Lung (tissue), 12 donors: ENCODE measurements around the gene PHF12. TPM values are rescaled to one million over a fixed set of nuclear protein-coding genes. Genes with fewer than 3 reads are reported as not detected.
"Not testable (repeated sequence)": the region's sequence is repeated elsewhere in the genome, so short reads cannot be mapped to it uniquely, and the experiment has no call there.

Experiments
- ATAC-seq: fragments of 200-7000 bp; cut with Tn5 transposase; one replicate; pipeline ENCODE4 v1.9.1; 2020; ENCODE audit warnings: moderate number of reproducible peaks; ENCODE audit not compliant: insufficient read depth, low FRiP score
- DNase-seq, 3 donors: peaks; one replicate each; pipeline ENCODE4 v3.0.0-alpha.2; 2013 to 2017
- H3K27ac ChIP-seq, 2 donors: one replicate each; pipeline ENCODE4 v1.5.1; 2013; ENCODE audit warnings: mild to moderate bottlenecking in 2 of 2, moderate library complexity in 2 of 2, control low read depth in 1 of 2, inconsistent platforms in 1 of 2, low read depth in 1 of 2, low read length in 1 of 2
- H3K27me3 ChIP-seq, 3 donors: one replicate each; pipeline ENCODE4 v1.5.1; 2013; ENCODE audit warnings: low read length in 2 of 3; ENCODE audit not compliant: control insufficient read depth in 3 of 3, insufficient read depth in 3 of 3
- H3K36me3 ChIP-seq, 4 donors: one replicate each; pipeline ENCODE4 v1.5.1; 2013; ENCODE audit warnings: low read length in 4 of 4, mild to moderate bottlenecking in 1 of 4, moderate library complexity in 1 of 4; ENCODE audit not compliant: control insufficient read depth in 4 of 4, insufficient read depth in 4 of 4
- H3K4me1 ChIP-seq, 5 donors: one replicate each; pipeline ENCODE4 v1.5.1; 2013; ENCODE audit warnings: low read length in 5 of 5, mild to moderate bottlenecking in 2 of 5, moderate library complexity in 1 of 5; ENCODE audit not compliant: control insufficient read depth in 5 of 5, insufficient read depth in 5 of 5
- H3K4me3 ChIP-seq: one replicate; pipeline ENCODE4 v1.5.1; 2013; ENCODE audit warnings: mild to moderate bottlenecking, control low read depth, moderate library complexity
- H3K9ac ChIP-seq, 2 donors: one replicate each; pipeline ENCODE4 v1.5.1; 2013; ENCODE audit warnings: low read length in 2 of 2, control low read depth in 1 of 2; ENCODE audit not compliant: insufficient read depth in 1 of 2
- H3K9me3 ChIP-seq, 4 donors: one replicate each; pipeline ENCODE4 v1.5.1; 2013; ENCODE audit warnings: low read length in 3 of 4, mild to moderate bottlenecking in 1 of 4, moderate library complexity in 1 of 4; ENCODE audit not compliant: control insufficient read depth in 4 of 4, insufficient read depth in 3 of 4
- CTCF ChIP-seq: IDR thresholded peaks from 2 replicates; pipeline ENCODE4 v1.5.1; 2012; ENCODE audit warnings: mild to moderate bottlenecking; ENCODE audit errors: control extremely low read depth, extremely low read depth
- WGBS, 2 donors: extraction: QIAGEN DNeasy Blood & Tissue Kit; methylation state at CpG; one replicate each; pipeline ENCODE4 v1.1.7; 2013; 5-methylcytosine and 5-hydroxymethylcytosine counted together
- polyA plus RNA-seq, 2 donors: library from polyadenylated mRNA; stranded (reverse); fragments of 200-250 nt; gene quantifications; one replicate each; pipeline ENCODE4 v1.2.1, GENCODE V29; 2013
- total RNA-seq, 2 donors: library from RNA; depleted of rRNA in 1 of 2; stranded (reverse); fragments of >200 nt in 1 of 2; gene quantifications; one replicate each; pipeline ENCODE4 v1.2.1, GENCODE V29; 2014 to 2021
- donor health status: control.
- donor health status: control.
- donor health status: Bipolar disorder and iron deficiency.
- donor health status: healthy.
- donor health status: DM: yes; HTN: yes; CAD: no.

PHF12 gene
- total and polyA plus RNA-seq, 4 donors: 12.6 to 59.1 (median 37.3) TPM

DNA sequence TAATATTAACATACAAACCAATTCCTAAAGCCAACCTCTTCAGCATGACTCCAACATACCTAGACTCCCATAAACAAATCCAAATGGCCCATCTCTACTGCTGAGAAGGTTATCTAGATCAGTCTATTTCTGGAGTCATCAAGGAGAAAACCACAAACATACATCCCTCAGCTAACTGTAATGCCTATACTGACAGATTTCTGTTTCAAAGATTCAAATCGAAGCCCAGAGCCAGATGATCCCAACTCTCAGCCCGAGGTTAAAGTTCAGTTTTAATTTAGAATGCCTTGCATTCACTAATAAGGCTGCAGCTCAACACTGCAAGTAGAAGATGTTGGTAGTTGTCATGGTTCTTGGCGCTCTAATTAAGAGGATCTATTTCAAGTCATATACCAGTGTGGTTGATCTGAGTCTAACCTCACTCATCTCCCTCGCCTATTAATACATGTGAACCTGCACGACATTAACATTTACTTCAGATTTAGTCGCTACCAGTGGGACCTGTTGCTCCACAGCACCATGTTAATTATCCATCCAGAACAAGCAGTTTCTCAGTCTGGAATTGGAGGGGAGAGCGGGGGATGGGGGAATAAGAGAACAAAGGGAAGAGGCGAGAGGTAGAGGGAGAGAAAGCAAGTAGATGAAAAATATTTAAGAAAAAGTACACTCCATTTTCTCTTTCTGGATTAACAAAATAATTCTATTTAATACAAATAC is 15.4 kb downstream of the PHF12 start:
- no peak for DNase-seq
- H3K27ac ChIP-seq: no peak overlapping the region
- H3K9me3 ChIP-seq: no peaks in the 10 kb centered on the region
- no peak overlapping the region for H3K4me3 ChIP-seq
- no peak for TF ChIP-seq CTCF
- H3K9ac ChIP-seq: no peak overlapping the region
- H3K27me3 ChIP-seq: no peaks in the 10 kb centered on the region
- H3K36me3 ChIP-seq: peaks cover 0 to 5% (median 2%) of the 10 kb centered on the region in 4 donors
- H3K4me1 ChIP-seq: peaks cover 4 to 47% (median 14%) of the 10 kb centered on the region in 5 donors
- no peak for ATAC-seq
- WGBS, 2 donors: 86 to 91% methylated on average over 8 of the region's 8 CpGs

DNA sequence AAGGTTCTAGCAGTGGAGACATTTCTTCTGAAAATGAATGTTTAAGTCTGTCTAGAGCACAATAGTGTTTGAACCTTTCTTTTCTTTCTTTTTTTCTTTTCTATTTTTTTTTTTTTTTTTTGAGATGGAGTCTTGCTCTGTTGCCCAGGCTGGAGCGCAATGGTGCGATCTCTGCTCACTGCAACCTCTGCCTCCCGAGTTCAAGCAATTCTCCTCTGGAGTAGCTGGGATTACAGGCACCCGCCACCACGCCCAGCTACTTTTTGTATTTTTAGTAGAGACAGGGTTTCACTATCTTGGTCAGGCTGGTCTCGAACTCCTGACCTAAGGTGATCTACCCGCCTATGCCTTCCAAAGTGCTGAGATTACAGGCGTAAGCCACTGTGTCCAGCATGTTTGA is 16.8 kb downstream of the PHF12 start:
- H3K9ac ChIP-seq, DNase-seq, H3K27me3 ChIP-seq, H3K9me3 ChIP-seq, H3K27ac ChIP-seq, H3K36me3 ChIP-seq, ATAC-seq, H3K4me3 ChIP-seq: not testable (repeated sequence)
- 97 to 98% methylated on average over 8 of the region's 8 CpGs for WGBS, 2 donors
- peaks cover 3 to 41% (median 14%) of the 10 kb centered on the region in 5 donors for H3K4me1 ChIP-seq

- H3K27me3 ChIP-seq: no peaks in the 10 kb centered on the region
- TF ChIP-seq CTCF: no peak
- peaks cover 0 to 9% (median 6%) of the 10 kb centered on the region in 4 donors for H3K36me3 ChIP-seq
- H3K9ac ChIP-seq: no peak overlapping the region
- 99 to 100% methylated on average over 2 of the region's 2 CpGs for WGBS, 2 donors
- H3K27ac ChIP-seq: peak overlapping the region in 1 of 2 donors; percentile 6
- peaks cover 0 to 2% (median 0%) of the 10 kb centered on the region in 4 donors for H3K9me3 ChIP-seq
- H3K4me3 ChIP-seq: no peak overlapping the region
- no peak for DNase-seq
- ATAC-seq: no peak
- H3K4me1 ChIP-seq: peaks cover 0 to 12% (median 0%) of the 10 kb centered on the region in 5 donors
These were observed 21.5 kb downstream of the PHF12 start for GRCh38 chr17:28929787-28930186.

GRCh38 chr17:28928061-28928460 is 23.3 kb downstream of the PHF12 start:
- H3K27me3 ChIP-seq: no peaks in the 10 kb centered on the region
- no peak for ATAC-seq
- H3K27ac ChIP-seq: no peak overlapping the region
- no peak overlapping the region for H3K4me3 ChIP-seq
- WGBS, 2 donors: 92 to 93% methylated on average over 2 of the region's 2 CpGs
- H3K4me1 ChIP-seq: peaks cover 0 to 12% (median 0%) of the 10 kb centered on the region in 5 donors
- no peak for TF ChIP-seq CTCF
- DNase-seq: no peak
- peaks cover 6 to 16% (median 13%) of the 10 kb centered on the region in 4 donors for H3K36me3 ChIP-seq
- H3K9ac ChIP-seq: no peak overlapping the region
- peaks cover 0 to 2% (median 0%) of the 10 kb centered on the region in 4 donors for H3K9me3 ChIP-seq
